HG02840 (cell line): Measurements from ENCODE around the gene ZNF619.

Experiments used
- ATAC-seq: cut with Tn5 transposase; IDR thresholded peaks from one replicate; pipeline ENCODE4 v1.9.1; 2021; ENCODE audit warnings: mild to moderate bottlenecking, moderate library complexity, moderate number of reproducible peaks; ENCODE audit not compliant: unreplicated experiment, low FRiP score

Gene ZNF619

GRCh38 chr3:40464339-40465110 is 12.4 kb upstream of the ZNF619 start:
- ATAC-seq, result no peak

DNA sequence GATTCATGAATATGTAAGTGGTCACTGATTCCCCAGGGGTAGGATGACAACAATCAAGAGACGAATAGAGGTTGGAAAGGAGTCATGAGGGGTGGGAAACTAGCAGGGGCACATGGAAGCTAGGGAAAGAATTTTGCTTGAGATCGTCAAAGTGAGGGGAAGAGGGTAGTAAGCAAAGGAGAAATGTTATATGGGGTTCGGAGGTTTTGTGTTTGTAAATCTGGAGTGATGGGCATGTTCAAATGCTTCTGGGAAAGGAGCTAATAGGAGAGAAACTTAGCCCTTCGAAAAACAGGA is 11.9 kb upstream of the ZNF619 start:
- ATAC-seq, result no peak

GRCh38 chr3:40465456-40465855 is 11.5 kb upstream of the ZNF619 start:
- ATAC-seq, result no peak

- no peak for ATAC-seq
Measured at GRCh38 chr3:40468018-40468417, 8.9 kb upstream of the ZNF619 start.

DNA sequence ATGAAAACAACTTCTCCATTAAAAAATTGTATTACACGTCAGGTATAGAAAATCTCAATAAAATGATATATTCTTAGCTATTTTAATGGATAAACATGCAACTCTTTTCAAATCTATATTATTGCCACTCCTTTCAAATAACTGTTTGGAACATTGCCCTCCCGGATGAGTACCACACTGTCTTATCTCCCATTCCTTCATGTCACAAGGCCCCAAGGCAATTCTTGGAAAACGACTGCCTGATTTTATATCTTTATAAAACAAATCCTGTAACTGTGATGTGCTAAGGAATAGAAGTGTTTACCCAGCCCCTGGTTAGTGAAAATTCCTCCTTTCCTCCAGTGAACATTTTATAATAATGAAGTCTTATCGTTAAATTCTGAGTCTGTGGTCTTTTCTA is 6.2 kb upstream of the ZNF619 start:
- ATAC-seq, result no peak

- ATAC-seq, result no peak
Measured at GRCh38 chr3:40477666-40478065, 744 bp downstream of the ZNF619 start.

GRCh38 chr3:40487172-40487571 is 10.2 kb downstream of the ZNF619 start:
- no peak for ATAC-seq

GRCh38 chr3:40490916-40491315 is 14.0 kb downstream of the ZNF619 start:
- ATAC-seq, result no peak

- ATAC-seq, result no peak
Measured at GRCh38 chr3:40494698-40495097, 17.8 kb downstream of the ZNF619 start.

- no peak for ATAC-seq
Measured at GRCh38 chr3:40497288-40497687, 20.4 kb downstream of the ZNF619 start.

DNA sequence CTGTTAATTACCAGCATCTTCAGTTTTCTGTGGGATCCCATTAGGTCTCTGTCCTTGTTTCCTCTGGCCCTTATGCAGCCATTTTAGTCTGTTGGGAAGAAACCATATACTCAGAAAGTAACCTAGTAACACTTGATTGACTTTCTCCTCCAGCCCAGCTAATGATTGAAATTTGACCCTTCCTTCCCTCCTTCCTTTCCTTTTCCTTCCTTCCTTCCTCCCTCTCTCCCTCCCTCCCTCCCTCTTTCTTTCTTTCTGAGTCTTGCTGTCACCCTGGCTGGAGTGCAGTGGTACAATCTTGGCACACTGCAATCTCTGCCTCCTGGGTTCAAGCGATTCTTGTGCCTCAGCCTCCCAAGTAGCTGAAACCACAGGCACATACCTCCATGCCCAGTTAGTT is 23.0 kb downstream of the ZNF619 start:
- ATAC-seq, result no peak

DNA sequence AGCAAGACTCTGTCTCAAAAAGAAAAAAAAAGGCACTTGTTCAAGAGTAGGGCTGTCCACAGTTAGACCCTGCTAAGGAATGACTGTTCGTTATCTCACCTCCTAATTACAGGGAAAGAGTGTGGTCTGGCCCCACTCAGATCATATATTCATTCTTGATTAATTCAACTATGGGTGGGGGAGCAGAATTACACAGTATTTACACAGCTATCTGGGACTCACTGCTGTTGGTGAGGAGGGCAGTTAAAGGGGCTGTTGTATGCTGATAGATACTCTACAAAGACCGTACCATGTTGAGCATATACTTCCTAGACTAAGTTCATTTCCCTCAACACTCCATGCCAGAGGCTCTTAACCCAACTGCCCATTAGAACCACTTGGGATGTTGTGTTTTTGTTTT is 25.1 kb downstream of the ZNF619 start:
- ATAC-seq, result no peak

DNA sequence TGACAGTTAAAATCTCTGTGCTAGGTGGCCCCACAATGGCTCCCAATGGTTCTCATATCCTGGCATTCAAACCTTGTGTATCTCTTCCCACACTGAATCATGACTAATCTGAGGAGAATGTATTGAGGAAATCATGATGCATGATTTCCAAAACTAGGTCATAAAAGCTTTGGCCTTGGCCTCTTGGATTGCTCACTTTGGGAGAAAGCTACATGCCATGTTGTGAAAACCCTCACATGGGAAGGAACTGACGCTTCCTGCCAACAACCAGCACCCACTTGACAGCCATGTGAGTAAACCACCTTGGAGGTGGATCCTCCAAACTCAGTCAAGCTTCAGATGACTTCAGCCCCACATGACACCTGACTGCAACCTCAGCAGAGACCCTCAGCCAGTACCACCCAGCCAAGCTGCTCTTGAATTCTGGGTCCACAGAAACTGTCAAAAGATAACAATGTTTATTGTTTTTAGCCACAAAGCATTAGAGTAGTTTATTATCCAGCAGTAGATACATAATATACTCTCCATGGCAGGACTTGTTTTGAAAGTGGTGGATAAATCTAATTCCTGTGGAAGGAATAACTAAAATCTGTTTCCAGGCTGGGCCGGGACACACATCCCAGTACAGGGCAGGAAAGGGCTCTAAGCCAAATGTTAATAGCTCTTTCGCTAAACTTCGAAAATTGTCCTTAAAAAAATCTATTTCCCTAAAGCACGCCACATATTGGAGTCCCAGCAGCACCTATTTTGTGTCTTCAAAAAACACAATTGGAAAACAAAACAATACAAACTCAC is 27.9 kb downstream of the ZNF619 start:
- ATAC-seq, result no peak

DNA sequence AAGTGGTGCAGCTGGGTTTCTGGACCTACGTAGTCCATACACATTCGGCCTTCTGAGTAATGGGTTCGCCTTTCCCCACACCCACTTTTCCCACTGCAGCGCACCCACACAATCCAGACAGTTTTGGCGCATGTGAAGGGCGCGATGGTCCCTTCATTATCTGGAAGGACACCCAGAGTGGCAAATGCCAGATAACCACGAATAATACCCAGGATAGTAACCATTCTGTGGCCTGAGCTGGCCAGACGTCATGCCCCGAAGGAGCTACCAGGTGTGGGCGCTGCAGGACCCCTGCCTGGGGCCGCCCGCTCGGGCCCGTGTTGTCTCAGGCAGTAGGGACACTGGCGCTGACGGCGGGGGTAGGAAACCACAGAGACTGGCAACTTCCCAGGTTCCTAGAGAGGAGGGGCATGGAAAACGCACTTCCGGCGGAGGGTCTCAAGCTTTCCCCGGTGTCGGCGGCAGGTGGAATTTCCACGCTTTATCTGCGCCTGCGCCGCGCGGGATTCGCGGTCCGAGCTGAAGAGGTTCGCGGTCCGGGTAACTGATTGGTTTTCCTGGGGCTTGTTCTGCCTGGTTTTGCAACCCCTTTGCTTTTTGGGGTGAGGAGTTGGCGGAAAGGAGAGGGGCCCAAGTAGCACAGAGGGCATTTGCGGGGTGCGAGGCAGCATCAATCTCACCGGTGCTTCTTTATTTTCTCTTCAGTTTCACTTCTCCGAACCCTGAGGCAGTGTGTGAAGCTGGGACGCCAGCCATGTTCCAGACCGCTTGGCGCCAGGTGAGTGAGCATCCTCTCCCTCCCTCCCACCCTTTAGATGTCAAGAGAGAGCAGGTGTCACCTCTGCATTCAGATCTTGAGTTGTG is 28.9 kb downstream of the ZNF619 start, which contains the start of gene ZNF620:
Gene ZNF620, plus strand, starts transcription at position 441 of the 864 bp plus-strand sequence. Its CDS starts 314 bp downstream, at position 755.
- peak; percentile 71 for ATAC-seq

GRCh38 chr3:40511031-40511718 is 34.3 kb downstream of the ZNF619 start:
- ATAC-seq, result no peak

- ATAC-seq, result no peak
Measured at GRCh38 chr3:40516201-40516600, 39.3 kb downstream of the ZNF619 start.

DNA sequence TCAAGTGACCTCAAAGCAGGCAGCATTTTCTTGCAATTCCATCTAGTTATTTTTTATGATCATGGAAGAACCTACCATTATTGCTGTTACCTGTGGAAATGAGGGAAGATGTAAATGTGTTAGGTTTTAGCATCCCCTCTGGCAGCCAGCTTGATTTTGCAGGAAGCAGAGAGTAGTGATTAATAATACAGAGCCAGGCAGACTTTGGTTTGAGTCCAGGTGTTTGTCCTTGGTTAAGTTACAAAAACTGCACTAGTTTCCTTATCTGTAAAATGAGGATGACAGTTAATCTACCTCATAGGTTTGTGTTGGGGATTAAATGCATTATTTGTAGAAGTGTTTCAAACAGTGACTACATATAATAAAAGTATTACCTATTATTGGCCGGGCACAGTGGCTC is 41.1 kb downstream of the ZNF619 start:
- no peak for ATAC-seq

DNA sequence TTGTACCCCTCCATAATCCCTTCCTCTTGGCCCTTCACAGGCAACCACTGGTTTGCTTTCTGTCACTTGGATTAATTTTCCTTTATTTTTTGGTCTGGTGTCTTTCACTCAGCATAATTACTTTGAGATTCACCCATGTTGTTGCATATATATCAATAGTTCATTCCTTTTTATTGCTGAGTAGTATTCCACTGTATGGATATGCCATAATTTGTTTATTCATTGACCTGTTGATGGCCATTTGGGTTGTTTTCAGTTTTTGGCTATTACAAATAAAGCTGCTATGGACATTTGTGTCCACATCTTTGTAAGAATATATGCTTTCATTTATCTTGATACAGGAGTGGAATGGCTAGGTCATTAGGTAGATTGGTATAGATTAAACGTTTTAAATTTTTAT is 41.9 kb downstream of the ZNF619 start:
- ATAC-seq, result no peak

DNA sequence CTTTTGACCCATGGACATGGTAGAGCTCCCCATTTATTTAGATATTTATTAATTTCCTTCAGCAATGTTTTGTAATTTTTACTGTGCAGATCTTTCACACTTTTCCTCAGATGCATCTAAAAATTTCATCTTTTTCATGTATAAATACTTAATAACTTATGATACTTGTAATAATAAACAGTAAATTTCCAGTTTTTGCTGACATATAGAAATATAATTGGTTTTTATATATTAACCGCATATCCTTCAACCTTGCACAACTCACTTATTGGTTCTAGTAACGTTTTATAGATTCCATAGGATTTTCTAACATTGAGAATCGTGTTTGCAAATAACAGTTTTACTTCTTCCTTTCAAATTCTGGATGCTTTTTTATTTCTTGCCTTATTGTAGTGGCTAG is 44.3 kb downstream of the ZNF619 start:
- no peak for ATAC-seq

DNA sequence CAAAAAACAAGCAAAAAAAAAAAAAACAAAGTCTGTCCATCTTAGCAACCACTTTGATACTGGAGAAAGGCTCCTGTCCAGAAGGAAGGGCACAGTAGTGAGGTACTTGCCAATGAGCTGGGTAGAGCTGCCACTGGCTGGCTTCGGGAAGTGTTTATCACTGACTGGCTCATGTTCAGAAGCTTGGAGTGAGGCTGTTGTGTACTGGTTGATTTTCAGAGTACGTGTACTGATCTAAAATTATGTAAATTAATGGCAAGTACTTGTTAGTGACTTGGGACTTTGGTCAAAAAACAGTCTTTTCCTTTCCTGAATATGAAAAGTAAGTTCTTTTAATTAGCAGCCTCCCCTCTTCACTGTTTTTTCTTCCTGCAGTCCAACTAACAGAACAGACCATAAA is 46.9 kb downstream of the ZNF619 start:
- no peak for ATAC-seq

DNA sequence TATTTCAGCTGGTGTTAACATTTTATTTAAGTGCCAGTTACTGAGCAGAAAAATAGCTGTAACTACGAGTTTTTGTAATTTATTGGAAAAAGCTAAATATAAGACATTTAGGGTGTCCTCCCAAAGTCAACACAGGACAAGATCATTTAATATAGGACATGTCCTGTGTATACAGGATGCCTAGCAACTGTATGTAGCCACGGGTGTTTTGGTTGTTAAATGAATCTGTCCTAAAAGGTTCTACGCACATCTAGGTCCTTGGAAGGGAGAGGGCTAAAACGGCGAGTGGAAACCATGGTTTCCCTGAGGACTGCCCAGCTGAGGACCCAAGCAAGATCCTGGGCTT is 47.3 kb downstream of the ZNF619 start:
- no peak for ATAC-seq
